ENCODE measurements around the gene RTEL1. TPM values are rescaled to one million over a fixed set of nuclear protein-coding genes. Genes with fewer than 3 reads are reported as not detected.
"Not testable (repeated sequence)": the region's sequence is repeated elsewhere in the genome, so short reads cannot be mapped to it uniquely, and the experiment has no call there.

Gene RTEL1
- total RNA-seq, 1 experiment from 2014 or later = 58.0 TPM

- TF ChIP-seq FOSL1 (IDR thresholded peaks at IDR 0.05; ENCODE audit: low read depth) (no peak), CBX3 (IDR thresholded peaks at IDR 0.05; ENCODE audit: low read depth) (no peak), ZNF274 (IDR thresholded peaks at IDR 0.05; ENCODE audit: low read depth, low read length) (no peak), CEBPB (IDR thresholded peaks at IDR 0.05; ENCODE audit: low read depth) (no peak), POLR2A (IDR thresholded peaks at IDR 0.05; ENCODE audit: borderline replicate concordance, extremely low read depth, insufficient read depth, insufficient read length) (no peak), ATF3 (IDR thresholded peaks at IDR 0.05) (no peak), SIN3A (IDR thresholded peaks at IDR 0.05; ENCODE audit: low read depth) (no peak), EGR1 (IDR thresholded peaks at IDR 0.05; ENCODE audit: low read depth) (no peak)
- Histone ChIP-seq H2AFZ (ENCODE audit: low read depth, low read length, poor library complexity, severe bottlenecking) (no peak overlapping the region), H3K79me2 (ENCODE audit: insufficient read depth, low read length) (peaks cover 12% of the 10 kb centered on the region), H3K4me2 (ENCODE audit: low read length) (no peak overlapping the region), H4K20me1 (ENCODE audit: insufficient read depth) (no peaks in the 10 kb centered on the region), H3K27me3 (ENCODE audit: insufficient read depth, low read length) (no peaks in the 10 kb centered on the region), H3K9me2 (ENCODE audit: insufficient read depth) (no peaks in the 10 kb centered on the region), H3K9me3 (ENCODE audit: control insufficient read depth in 1 of 2, insufficient read depth in 1 of 2, low read depth in 1 of 2, low read length in 2 of 2) (peaks cover 5 to 6% of the 10 kb centered on the region in 2 experiments; a peak in 1 of 4 replicates), H3K9ac (ENCODE audit: low read length) (no peak overlapping the region), H3K36me3 (ENCODE audit: control insufficient read depth in 1 of 2, insufficient read depth in 2 of 2, low read length in 2 of 2) (peaks cover 0 to 16% of the 10 kb centered on the region in 2 experiments; a peak in 3 of 4 replicates), H3K4me1 (ENCODE audit: control insufficient read depth in 1 of 2, insufficient read depth in 2 of 2, low read length in 2 of 2) (no peaks in the 10 kb centered on the region), H3K4me3 (replicated peaks in 1 of 2; ENCODE audit: low read depth in 1 of 2, low read length in 2 of 2) (no peak overlapping the region), H3K27ac (ENCODE audit: low read depth, low read length) (no peak overlapping the region)
- CTCF ChIA-PET = no interaction called here
- no TSS peak for BruUV-seq (replicated peaks)
- DNase-seq (ENCODE audit: low read depth, low spot score) = no peak
- no peak for ATAC-seq
- POLR2A ChIA-PET = no interaction called here
- intact Hi-C loops (cut with micrococcal nuclease) = no loop called here
- RAD21 ChIA-PET (ENCODE audit: low non-redundant PET in 1 of 2, low total read pairs in 2 of 2, uncharacterized antibody in 2 of 2, unreplicated experiment in 2 of 2) = no interaction called here
Observed at GRCh38 chr20:63612276-63612931, 45.7 kb upstream of the RTEL1 start.

- Histone ChIP-seq H3K79me2 (ENCODE audit: insufficient read depth, low read length) (peaks cover 12% of the 10 kb centered on the region), H3K36me3 (ENCODE audit: control insufficient read depth in 1 of 2, insufficient read depth in 2 of 2, low read length in 2 of 2) (peaks cover 3 to 20% of the 10 kb centered on the region in 2 experiments)
- H3K9ac ChIP-seq (ENCODE audit: low read length); DNase-seq (ENCODE audit: low read depth, low spot score); H3K9me2 ChIP-seq (ENCODE audit: insufficient read depth); H3K27ac ChIP-seq (ENCODE audit: low read depth, low read length); H4K20me1 ChIP-seq (ENCODE audit: insufficient read depth); CTCF ChIA-PET; H3K9me3 ChIP-seq (ENCODE audit: control insufficient read depth in 1 of 2, insufficient read depth in 1 of 2, low read depth in 1 of 2, low read length in 2 of 2); ATAC-seq; H3K4me3 ChIP-seq (replicated peaks in 1 of 2; ENCODE audit: low read depth in 1 of 2, low read length in 2 of 2); intact Hi-C loops (cut with micrococcal nuclease); H3K4me2 ChIP-seq (ENCODE audit: low read length); BruUV-seq (replicated peaks); RAD21 ChIA-PET (ENCODE audit: low non-redundant PET in 1 of 2, low total read pairs in 2 of 2, uncharacterized antibody in 2 of 2, unreplicated experiment in 2 of 2); POLR2A ChIA-PET; H3K4me1 ChIP-seq (ENCODE audit: control insufficient read depth in 1 of 2, insufficient read depth in 2 of 2, low read length in 2 of 2); H3K27me3 ChIP-seq (ENCODE audit: insufficient read depth, low read length); H2AFZ ChIP-seq (ENCODE audit: low read depth, low read length, poor library complexity, severe bottlenecking): not testable (repeated sequence)
- peak in 2 of 3 experiments; percentile 37; a peak in 4 of 6 replicates for TF ChIP-seq CTCF (IDR thresholded peaks at IDR 0.05 in 2 of 3, conservative IDR thresholded peaks at IDR 0.05 in 1 of 3; ENCODE audit: borderline replicate concordance in 1 of 3, insufficient read depth in 1 of 3, low read depth in 2 of 3, low read length in 2 of 3)
Observed at GRCh38 chr20:63613863-63614594, 44.1 kb upstream of the RTEL1 start.

Measured in HCT116 (cell line).